Sigmoid colon (tissue), 4 donors: Measurements from ENCODE around the gene R3HDM2.

Experiments
- CTCF ChIP-seq, 4 experiments: fragments of 450-650 bp in 3 of 4; fragments of 200-600 bp in 1 of 4; IDR thresholded peaks; one replicate each; pipeline ENCODE4 v1.5.1; 2016 to 2019; ENCODE audit warnings: antibody characterized with exemption in 4 of 4, mild to moderate bottlenecking in 3 of 4, moderate library complexity in 2 of 4
- EP300 ChIP-seq, 4 donors: sonication (generic); formaldehyde crosslinking; IDR thresholded peaks; one replicate each; pipeline ENCODE4 v1.6.1; 2017; ENCODE audit warnings: antibody characterized with exemption in 4 of 4

GRCh38 chr12:57431654-57432188 lies 878 bp upstream of the R3HDM2 start:
- TF ChIP-seq CTCF (IDR thresholded peaks at IDR 0.05) = no peak
- TF ChIP-seq EP300 (IDR thresholded peaks at IDR 0.05) = no peak
